Fibroblast of lung (primary cell): ENCODE measurements around the gene LRRC52. TPM values are rescaled to one million over a fixed set of nuclear protein-coding genes. Genes with fewer than 3 reads are reported as not detected.
A peak's percentile ranks its signal among the peaks of the same experiment; 100 is the strongest.

Experiments used
- DNase-seq, 2 donors: peaks; one replicate each; pipeline versions ENCODE4 v3.0.0 to v3.0.0-alpha.2; 2010; ENCODE audit warnings: low read depth in 2 of 2
- H2AFZ ChIP-seq: 2 replicates; pipeline ENCODE4 v1.5.1; 2012; ENCODE audit warnings: low read length, control low read depth, inconsistent platforms
- H3K27ac ChIP-seq: 2 replicates; pipeline ENCODE4 v1.5.1; 2011; ENCODE audit warnings: low read length, control low read depth; ENCODE audit not compliant: insufficient read depth
- H3K27me3 ChIP-seq: 2 replicates; pipeline ENCODE4 v1.5.1; 2011; ENCODE audit warnings: mild to moderate bottlenecking, low read length; ENCODE audit not compliant: control insufficient read depth, insufficient read depth
- H3K36me3 ChIP-seq: 2 replicates; pipeline ENCODE4 v1.5.1; 2011; ENCODE audit warnings: low read length; ENCODE audit not compliant: control insufficient read depth, insufficient read depth
- H3K4me1 ChIP-seq: 2 replicates; pipeline ENCODE4 v1.5.1; 2011; ENCODE audit warnings: low read length; ENCODE audit not compliant: control insufficient read depth, insufficient read depth; ENCODE audit errors: extremely low read depth
- H3K4me2 ChIP-seq: 2 replicates; pipeline ENCODE4 v1.5.1; 2011; ENCODE audit warnings: low read length, control low read depth; ENCODE audit not compliant: insufficient read depth; ENCODE audit errors: extremely low read depth
- H3K4me3 ChIP-seq, 4 experiments: fragments of 200-600 bp in 1 of 4; sonication (generic) in 1 of 4; replicated peaks in 1 of 4; 2 replicates each; pipeline ENCODE4 v1.5.1; 2011 to 2016; ENCODE audit warnings: low read length in 4 of 4, low read depth in 3 of 4, mild to moderate bottlenecking in 3 of 4, control low read depth in 2 of 4, inconsistent platforms in 1 of 4, mixed read lengths in 1 of 4; ENCODE audit not compliant: insufficient read depth in 1 of 4; ENCODE audit errors: control extremely low read depth in 1 of 4
- H3K79me2 ChIP-seq: 2 replicates; pipeline ENCODE4 v1.5.1; 2012; ENCODE audit warnings: mild to moderate bottlenecking, low read length, inconsistent platforms; ENCODE audit not compliant: control insufficient read depth, insufficient read depth
- H3K9ac ChIP-seq: 2 replicates; pipeline ENCODE4 v1.5.1; 2011; ENCODE audit warnings: mild to moderate bottlenecking, low read length, control low read depth; ENCODE audit not compliant: insufficient read depth
- H3K9me3 ChIP-seq: 2 replicates; pipeline ENCODE4 v1.5.1; 2012; ENCODE audit warnings: low read depth, low read length; ENCODE audit not compliant: control insufficient read depth, insufficient read depth
- H4K20me1 ChIP-seq: 2 replicates; pipeline ENCODE4 v1.5.1; 2011; ENCODE audit warnings: low read length; ENCODE audit not compliant: control insufficient read depth, insufficient read depth; ENCODE audit errors: extremely low read depth
- EZH2 ChIP-seq: IDR thresholded peaks from 2 replicates; pipeline ENCODE4 v1.5.1; 2012; ENCODE audit warnings: low read length, control low read depth, mild to moderate bottlenecking; ENCODE audit errors: missing control alignments
- polyA plus RNA-seq, 2 donors: library from polyadenylated mRNA; depleted of rRNA in 1 of 2; stranded (reverse) in 1 of 2; unstranded in 1 of 2; fragments of >200 nt; gene quantifications; 2 replicates each; pipeline ENCODE4 v1.2.1, GENCODE V29; 2011 to 2012; ENCODE audit warnings: missing spikeins in 1 of 2
- total RNA-seq: library from RNA; depleted of rRNA; stranded (reverse); fragments of >200 nt; gene quantifications from 2 replicates; pipeline ENCODE4 v1.2.1, GENCODE V29; 2014
- TF ChIP-seq, protein P1 (sequence below), 2 donors: IDR thresholded peaks in 1 of 2; conservative IDR thresholded peaks in 1 of 2; 1 replicate in 1 of 2; 2 replicates in 1 of 2; pipeline ENCODE4 v1.5.1; 2011 to 2012; ENCODE audit warnings: low read length in 2 of 2, control low read depth in 1 of 2, inconsistent platforms in 1 of 2, low read depth in 1 of 2, mild to moderate bottlenecking in 1 of 2

Gene LRRC52
- total and polyA plus RNA-seq, 2 donors (not counting 1 experiment from before 2014, with no cell fraction given): not detected

DNA sequence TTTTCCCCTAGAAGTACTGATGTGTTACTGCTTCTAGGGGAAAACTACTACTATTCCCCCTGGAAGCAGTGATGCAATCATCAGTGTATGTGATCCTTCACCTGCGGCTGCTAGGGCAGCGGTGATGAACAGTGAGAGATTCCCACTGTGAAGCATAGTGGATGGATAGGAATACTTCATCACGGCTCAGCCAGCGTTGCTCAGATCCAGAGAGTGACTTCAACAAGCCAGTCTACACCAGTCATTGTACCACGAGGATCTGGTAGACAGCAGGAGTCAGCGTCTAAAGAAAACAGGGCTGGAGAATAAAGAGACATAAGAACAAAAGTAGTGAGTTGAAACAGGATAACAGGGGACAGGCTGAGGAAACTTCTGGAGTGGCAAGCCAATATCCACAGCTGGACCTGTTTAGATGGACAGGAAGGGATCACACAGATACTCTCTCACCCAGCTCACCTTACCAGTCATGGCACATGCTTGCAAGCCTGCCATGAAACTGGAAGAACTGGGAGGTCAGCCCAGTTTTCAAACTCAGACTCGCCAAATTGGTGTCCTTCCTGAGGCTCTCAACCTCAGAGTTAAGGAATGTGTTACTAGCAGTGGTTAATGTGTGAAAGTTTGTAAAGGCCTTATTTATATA, 42.4 kb upstream of the LRRC52 start:
- Histone ChIP-seq H3K9me3 (no peaks in the 10 kb centered on the region), H3K79me2 (no peaks in the 10 kb centered on the region), H3K4me1 (no peaks in the 10 kb centered on the region), H3K36me3 (no peaks in the 10 kb centered on the region), H3K4me2 (no peak overlapping the region), H3K27me3 (no peaks in the 10 kb centered on the region), H3K9ac (no peak overlapping the region), H4K20me1 (no peaks in the 10 kb centered on the region), H3K27ac (no peak overlapping the region), H3K4me3 (no peak overlapping the region), H2AFZ (no peak overlapping the region)
- TF ChIP-seq, protein P1, sequence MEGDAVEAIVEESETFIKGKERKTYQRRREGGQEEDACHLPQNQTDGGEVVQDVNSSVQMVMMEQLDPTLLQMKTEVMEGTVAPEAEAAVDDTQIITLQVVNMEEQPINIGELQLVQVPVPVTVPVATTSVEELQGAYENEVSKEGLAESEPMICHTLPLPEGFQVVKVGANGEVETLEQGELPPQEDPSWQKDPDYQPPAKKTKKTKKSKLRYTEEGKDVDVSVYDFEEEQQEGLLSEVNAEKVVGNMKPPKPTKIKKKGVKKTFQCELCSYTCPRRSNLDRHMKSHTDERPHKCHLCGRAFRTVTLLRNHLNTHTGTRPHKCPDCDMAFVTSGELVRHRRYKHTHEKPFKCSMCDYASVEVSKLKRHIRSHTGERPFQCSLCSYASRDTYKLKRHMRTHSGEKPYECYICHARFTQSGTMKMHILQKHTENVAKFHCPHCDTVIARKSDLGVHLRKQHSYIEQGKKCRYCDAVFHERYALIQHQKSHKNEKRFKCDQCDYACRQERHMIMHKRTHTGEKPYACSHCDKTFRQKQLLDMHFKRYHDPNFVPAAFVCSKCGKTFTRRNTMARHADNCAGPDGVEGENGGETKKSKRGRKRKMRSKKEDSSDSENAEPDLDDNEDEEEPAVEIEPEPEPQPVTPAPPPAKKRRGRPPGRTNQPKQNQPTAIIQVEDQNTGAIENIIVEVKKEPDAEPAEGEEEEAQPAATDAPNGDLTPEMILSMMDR (conservative IDR thresholded peaks at IDR 0.05 in 1 of 2, IDR thresholded peaks at IDR 0.05 in 1 of 2; ENCODE audit: low read depth in 1 of 2, low read length in 2 of 2): no peak
- no peak for TF ChIP-seq EZH2
- DNase-seq: no peak

DNA sequence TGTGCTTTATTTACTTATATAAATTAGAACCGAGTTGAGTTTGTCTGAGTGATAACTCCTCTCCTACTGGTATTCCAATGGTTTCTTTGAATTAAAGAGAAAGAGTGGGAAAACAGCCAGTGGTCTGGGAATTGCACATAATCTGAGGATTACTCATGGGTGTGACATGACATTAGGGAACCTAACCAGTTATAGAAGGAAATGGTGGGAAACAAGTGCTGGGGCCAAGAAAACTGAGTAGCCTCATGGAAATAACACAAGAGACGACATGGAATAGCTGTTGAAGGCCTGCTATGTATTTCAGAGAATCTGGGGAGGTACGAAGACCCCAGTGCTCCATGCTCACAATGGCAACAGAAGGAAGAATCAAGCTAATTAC, 41.8 kb upstream of the LRRC52 start:
- H3K27me3 ChIP-seq: no peaks in the 10 kb centered on the region
- H3K9ac ChIP-seq: no peak overlapping the region
- peak in 1 of 2 donors; percentile 1 for DNase-seq
- no peaks in the 10 kb centered on the region for H3K79me2 ChIP-seq
- H4K20me1 ChIP-seq: no peaks in the 10 kb centered on the region
- no peak overlapping the region for H3K27ac ChIP-seq
- no peaks in the 10 kb centered on the region for H3K4me1 ChIP-seq
- no peaks in the 10 kb centered on the region for H3K36me3 ChIP-seq
- no peaks in the 10 kb centered on the region for H3K9me3 ChIP-seq
- H2AFZ ChIP-seq: no peak overlapping the region
- no peak overlapping the region for H3K4me3 ChIP-seq
- no peak overlapping the region for H3K4me2 ChIP-seq
- TF ChIP-seq EZH2: no peak
- TF ChIP-seq, protein P1 (conservative IDR thresholded peaks at IDR 0.05 in 1 of 2, IDR thresholded peaks at IDR 0.05 in 1 of 2; ENCODE audit: low read depth in 1 of 2, low read length in 2 of 2): no peak

DNA sequence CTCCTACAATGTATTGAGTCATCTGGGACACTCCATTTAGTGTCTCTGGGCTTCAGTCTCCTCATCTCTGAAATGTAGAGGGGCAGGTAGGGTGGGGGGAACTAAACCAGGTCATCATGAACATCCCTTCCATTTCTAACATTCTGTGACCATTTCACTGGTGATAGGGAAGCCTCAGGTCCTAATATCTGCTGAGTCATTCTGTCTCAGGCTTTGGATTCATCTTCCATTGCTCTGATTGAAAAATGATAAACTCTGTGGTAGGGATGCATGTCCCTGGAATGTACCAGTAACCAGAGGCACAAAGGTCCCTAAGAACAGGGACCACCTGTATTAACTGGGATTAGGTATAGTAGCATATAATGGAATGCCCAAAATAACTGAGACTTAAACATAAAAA, 36.2 kb upstream of the LRRC52 start:
- no peak for TF ChIP-seq EZH2
- TF ChIP-seq, protein P1 (conservative IDR thresholded peaks at IDR 0.05 in 1 of 2, IDR thresholded peaks at IDR 0.05 in 1 of 2; ENCODE audit: low read depth in 1 of 2, low read length in 2 of 2): no peak
- Histone ChIP-seq H3K36me3 (no peaks in the 10 kb centered on the region), H3K79me2 (no peaks in the 10 kb centered on the region), H3K27ac (no peak overlapping the region), H3K9ac (no peak overlapping the region), H3K4me3 (no peak overlapping the region), H3K27me3 (no peaks in the 10 kb centered on the region), H3K4me1 (no peaks in the 10 kb centered on the region), H3K4me2 (no peak overlapping the region), H4K20me1 (no peaks in the 10 kb centered on the region), H3K9me3 (no peaks in the 10 kb centered on the region), H2AFZ (no peak overlapping the region)
- DNase-seq: no peak
